ENCODE measurements around the gene CYB561D2.

GRCh38 chr3:50318163-50318562, 32.5 kb upstream of the CYB561D2 start:
- no peak for TF ChIP-seq POLR2A (IDR thresholded peaks at IDR 0.05)
- TF ChIP-seq CTCF (IDR thresholded peaks at IDR 0.05 in 4 of 5, conservative IDR thresholded peaks at IDR 0.05 in 1 of 5): no peak

All from gastrocnemius medialis (tissue), 4 donors.